ENCODE results near the gene COMMD4.

DNA sequence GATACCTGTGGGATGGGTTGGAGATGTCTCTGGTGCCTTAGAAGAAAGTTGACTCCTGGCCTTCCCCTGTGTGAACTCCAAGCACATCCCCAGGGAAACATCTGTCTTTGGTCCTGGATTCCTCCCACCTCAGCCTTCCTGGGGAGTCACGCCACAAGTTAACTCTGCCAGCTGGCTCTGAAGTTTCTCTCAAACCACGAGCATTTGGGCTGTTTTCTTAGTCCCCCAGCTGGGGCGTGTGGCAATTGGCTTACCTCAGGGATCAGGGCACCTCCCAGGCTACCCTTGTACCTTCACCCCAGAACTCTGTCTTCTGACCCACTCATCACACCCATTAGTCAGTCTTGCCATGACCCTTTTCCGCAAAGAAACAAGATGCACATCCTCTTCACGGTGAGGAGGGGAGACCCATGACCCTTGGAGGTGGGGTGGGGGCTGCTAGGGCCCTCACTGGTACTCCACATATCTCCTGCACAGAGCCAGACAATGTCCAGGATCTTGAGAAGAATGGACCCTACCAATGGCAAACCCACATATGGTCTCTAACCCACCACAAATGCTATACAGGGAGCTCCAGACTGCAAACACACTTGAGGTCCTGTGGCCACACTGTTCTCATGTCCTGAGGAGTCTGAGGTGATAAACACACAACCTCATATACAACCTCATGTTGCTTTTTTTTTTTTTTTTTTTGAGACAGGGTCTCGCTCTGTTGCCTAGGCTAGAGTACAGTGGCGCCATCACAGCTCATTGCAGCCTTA lies 14.9 kb downstream of the COMMD4 start:
- no peak for TF ChIP-seq EP300 (IDR thresholded peaks at IDR 0.05)
- no peak for TF ChIP-seq CTCF (IDR thresholded peaks at IDR 0.05)
